ENCODE measurements around the gene GRAMD2A.

- TF ChIP-seq ZNF274 (IDR thresholded peaks at IDR 0.05; ENCODE audit: low read depth, low read length), result no peak
- TF ChIP-seq SUZ12 (IDR thresholded peaks at IDR 0.05; ENCODE audit: extremely low read depth, insufficient read depth, insufficient read length), result no peak
Observed at GRCh38 chr15:72198356-72199204, 993 bp upstream of the GRAMD2A start.

All from NT2/D1 (cell line).